ENCODE measurements around the gene INSIG1.

The INSIG1 gene

DNA sequence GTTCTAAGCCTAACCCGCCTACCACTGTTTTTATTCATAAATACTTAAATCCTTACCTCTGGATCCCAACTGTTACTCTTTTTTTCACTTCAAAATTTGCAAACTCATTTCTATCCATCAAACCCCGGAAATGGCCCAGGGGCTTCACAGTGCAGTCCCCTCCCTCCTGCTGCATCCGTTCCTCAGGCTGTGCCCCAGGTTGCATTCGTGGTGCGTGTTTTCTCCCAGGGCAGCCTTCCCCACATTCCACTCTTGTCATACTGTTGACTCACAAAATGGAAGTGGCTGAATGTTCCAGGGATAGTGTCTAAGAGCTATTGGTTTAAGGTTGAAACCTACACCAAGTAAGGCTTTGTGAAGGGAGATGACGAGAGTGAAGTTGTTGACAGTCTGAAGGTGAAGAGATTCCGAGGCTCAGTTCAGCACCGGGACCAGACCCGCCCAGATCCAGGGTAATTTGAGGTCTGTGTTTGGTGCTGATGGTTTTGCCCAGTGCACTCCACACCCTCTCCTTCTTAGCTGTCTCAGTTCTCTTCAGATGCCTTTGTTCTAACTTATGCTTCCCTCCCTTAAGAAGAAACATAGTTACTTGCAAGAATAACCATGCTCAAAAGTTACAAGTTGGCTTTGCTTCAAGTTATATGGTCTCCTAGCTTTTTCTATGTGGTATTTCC is 7.7 kb downstream of the INSIG1 start:
- DNase-seq, result no peak

DNA sequence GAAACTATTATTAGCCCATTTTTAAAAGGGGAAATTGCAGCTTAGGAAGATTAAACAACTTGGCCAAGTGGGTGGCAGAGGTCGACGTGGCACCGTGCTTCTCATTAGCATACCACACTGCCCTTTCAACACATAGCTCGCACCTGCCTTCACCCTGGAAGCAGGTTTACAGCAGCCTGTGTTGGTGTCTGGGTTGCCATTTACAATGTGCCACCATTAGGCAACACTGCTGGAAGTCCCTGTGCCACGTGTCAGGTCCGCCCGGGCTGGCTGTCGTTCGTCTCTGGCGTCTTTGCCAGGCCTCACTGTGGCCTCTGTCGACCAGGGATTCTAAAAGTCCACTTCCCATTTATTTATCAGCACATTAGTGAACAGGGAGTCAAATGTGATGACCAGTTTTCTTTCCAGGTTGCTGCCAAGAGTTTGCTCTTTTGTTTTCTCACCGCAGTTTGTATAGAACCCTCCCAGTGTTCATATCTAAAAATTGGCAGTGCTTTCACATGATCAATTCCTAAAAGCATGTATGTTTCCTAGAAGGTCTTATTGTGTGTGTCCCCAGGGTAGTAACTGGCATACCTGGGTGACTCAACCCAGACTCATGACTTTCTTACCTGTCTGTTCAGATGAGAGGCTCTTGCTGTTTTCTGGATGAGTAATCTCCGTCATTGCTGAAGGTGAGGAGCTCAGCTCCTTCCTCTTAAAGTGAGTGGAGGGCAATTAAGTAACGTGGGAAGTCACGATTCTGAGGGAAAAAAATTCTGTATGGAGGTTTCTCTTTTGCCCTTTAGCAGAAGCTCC is 9.2 kb downstream of the INSIG1 start:
- no peak for DNase-seq

DNA sequence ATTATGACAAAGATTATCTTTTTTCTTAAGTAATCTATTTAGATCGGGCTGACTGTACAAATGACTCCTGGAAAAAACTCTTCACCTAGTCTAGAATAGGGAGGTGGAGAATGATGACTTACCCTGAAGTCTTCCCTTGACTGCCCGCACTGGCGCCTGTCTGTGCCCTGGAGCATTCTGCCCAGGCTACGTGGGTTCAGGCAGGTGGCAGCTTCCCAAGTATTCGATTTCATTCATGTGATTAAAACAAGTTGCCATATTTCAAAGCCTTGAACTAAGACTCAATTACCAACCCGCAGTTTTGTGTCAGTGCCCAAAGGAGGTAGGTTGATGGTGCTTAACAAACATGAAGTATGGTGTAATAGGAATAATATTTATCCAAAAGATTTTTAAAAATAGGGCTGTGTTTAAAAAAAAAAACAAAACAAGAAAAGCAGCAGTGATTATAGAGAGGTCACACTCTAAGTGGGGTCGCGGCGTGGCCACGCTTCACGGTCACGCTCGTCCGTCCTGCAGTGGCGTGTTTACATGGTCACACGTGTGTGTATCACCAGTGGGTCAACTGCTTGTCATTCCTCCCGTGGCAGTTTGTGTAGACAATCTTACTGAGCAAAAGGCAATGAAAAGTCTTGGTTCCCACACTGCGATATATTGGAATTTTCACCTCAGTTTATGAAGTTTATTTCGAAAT is 10.8 kb downstream of the INSIG1 start:
- DNase-seq, result no peak

DNA sequence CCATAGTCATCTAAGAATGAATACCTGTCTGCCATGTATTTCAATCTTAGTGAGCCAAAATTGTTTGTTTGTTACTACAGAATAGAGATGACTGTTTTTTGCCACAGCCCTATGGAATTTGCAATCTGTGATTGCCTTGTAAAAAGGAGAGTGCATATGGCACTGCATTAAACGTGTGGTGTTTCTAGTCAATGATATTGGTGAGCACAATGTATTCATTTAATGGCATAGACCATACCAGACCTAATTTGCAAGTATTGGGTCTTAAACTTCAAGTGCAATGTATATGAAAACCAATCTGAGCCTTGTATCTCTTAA is 11.3 kb downstream of the INSIG1 start:
- no peak for DNase-seq

DNA sequence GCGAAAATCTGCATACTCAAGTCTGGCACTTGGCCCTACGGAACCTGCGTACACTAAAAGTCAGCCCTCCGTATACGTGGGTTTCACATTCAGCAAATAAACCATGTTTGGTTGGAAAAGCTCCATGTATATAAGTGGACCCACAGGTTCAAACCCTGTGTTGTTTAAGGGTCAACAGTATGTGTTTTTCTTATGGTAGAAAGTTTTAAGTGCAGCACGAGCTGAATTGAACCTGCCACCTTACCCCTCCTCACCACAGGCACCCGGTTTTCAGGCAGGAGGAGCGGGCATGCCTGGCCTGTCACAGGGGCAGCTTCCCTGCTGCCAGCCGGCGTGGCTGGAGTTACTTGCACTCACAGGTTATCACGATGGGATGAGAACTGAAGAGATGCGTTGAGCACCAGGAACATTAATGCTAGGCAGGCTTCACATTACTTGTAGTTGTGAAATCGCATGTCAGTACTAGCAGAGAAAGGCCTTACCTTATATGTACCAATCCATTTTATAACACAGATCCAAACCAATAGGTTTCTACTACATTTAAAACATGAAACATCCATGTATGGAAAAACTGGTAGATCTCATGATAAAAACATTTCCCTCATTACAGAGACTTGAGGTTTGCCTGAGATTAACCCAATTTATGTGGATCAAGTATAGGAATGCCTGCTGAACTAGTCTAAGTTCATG is 12.9 kb downstream of the INSIG1 start:
- DNase-seq, result no peak

DNA sequence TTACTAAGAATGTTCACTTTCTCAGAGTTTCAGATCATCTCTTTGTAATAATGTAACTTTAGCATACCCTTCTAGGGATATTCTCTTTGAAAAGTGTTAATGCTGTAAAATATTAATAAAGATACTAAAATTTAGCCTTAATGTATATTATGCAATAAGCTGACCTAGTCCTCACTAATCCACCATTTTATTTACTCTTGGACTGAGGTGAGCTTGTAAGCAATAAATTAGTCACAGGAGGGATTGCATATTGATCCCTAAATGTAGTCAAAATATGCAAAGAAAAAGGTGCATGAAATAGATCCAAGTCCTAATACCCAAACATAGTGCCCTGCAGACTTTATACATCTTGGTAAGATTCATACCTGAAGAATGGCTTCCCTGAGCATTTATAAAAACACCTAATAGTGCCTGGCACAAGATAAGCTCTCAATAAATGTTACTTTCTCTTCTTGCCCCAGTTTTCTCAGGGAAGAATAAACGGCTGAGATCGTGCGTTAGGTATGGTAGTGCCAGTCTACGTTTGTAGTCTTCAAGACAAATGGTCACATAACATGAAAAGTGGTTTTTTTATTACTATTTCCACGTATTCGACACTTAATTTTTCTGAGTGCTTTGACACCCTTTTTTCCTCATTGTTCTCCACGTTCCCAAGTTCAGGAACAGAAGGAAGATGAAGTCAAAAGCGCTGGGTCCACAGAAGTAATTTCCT is 14.3 kb downstream of the INSIG1 start:
- no peak for DNase-seq

DNA sequence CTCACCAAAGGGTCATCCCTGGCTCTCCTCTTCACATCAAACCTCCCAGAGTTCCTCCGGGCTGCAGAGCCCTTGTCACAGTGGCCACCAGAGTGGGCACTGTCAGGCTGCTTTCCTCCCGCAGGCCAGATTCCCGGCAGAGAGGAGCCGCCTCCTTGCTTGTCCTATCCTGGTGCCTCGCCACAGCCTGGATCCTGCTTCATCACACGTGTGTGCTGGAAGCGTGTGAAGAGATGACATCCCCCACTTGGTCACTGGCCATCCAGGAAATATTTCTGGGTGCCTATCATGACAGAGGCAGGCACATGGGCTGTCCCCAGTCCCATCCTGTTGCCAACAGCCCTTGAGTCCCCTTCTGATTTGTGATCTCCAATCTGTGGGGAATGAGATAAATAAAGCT is 15.0 kb downstream of the INSIG1 start:
- DNase-seq, result no peak

DNA sequence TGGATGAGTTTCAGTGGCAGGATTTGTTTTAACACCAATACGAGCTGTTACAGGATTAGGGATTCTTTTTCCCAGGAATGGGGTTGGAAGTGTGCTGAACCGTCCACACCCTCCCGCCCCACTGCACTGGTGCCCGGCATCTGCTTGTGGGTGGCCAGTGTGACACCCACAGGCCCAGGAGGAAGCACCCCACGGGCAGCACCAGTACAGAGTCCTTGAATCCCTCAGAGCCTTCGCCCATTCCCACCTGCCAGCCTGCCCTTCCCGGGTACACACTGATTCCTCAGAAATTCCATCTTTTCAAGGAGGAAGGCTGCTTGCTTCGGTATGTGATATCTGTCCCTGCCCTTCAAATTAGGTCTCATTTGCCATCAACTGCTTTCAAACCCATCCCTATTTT is 15.4 kb downstream of the INSIG1 start:
- no peak for DNase-seq

DNA sequence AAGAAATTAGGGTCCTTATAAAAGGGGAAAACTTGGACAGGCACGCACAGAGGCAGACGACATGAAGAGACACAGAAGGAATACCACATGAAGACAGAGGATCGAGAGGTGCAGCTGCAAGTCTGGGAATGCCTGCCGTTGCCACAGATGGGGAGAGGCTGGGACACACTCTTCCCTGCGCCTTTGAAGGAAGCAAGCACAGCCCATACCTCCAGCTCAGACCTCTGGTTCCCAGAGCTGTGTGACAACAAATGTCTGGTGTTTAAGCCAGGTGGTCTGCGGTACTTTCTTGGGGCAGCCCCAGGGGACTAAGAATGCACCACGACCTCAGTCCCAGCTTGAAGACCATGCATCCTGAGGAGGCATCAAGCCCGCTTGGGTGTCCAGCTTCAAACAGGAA is 18.3 kb downstream of the INSIG1 start:
- DNase-seq, result no peak

DNA sequence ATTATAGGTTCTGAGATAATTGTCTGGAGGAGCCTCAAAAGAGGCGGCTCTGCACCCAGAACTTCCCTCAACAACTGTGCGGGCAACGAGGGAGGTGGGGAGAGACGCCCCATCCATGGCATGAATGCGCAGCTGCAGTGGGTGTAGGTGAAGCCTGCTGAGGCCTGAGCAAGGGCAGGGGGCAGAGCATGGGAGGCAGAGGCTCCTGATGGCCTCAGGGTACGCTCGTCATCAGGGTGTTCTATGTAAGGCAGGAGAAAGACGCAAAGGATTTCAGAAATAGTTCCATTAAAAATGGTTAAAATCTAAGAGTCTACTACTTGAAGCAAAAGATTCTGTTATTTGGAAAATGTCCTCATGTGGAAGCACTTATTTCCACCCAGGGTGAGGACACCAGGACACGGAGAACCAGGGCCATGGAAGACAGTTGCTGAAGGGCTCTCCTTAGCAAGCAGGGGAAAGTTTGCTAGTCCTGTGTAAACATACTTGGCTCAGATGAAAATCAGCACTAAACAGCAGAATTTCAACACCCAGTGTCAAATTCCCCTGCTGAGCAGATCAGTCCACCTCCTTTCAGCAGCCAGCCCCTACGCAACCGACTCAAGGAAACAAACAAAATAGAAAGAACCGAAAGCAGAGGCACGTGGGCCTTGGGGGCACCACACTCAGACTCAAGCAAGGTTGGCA is 18.9 kb downstream of the INSIG1 start:
- no peak for DNase-seq

DNA sequence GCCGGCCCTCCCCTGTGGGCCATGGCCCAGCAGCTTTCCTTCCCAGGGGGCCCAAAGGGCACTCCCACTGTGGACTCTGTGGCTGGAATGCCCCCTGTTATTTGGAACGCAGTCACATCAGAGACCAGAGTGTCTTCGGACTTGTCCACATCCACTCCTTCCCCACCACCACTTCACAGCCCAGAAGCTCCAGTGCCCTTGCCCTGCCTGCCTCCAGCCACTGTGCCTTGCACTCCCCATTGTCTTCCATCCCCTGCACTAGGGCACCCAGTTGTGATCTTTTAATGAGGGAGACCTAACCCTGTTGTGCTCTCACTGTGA is 19.4 kb downstream of the INSIG1 start:
- DNase-seq, result no peak

DNA sequence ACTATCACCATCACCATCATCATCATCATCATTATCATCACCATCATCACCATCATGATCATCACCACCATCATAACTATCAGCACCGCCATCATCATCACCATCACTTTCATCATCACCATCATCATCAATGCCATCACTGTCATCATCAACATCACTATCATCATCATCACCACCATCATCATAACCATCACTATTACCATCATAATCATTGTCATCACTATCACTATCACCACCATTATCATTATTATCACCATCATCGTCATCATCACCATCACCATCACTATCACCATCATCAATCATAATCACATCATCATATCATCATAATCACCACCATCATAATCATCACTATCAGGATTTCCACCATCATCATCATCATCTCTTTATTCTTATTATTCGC is 20.6 kb downstream of the INSIG1 start:
- no peak for DNase-seq

DNA sequence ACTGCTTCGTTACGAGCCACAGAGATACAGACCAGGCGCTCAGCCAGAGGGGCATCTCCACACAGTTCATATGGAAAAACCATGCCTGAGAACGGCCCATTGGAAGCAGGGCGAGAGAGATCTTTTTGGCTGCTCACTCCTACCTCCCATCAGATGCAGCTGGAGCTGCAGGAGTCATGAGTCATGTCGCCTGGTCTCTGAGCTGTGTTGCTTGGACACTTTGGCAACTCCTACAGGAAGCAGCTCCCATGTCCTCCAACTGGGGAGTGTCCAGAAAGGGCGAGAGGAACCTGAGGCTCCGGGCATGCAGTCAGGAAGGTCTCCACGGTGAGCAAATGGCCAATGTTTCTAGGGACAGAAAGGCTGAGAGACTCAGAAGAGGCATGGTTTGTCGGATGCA is 24.9 kb downstream of the INSIG1 start:
- no peak for DNase-seq

DNA sequence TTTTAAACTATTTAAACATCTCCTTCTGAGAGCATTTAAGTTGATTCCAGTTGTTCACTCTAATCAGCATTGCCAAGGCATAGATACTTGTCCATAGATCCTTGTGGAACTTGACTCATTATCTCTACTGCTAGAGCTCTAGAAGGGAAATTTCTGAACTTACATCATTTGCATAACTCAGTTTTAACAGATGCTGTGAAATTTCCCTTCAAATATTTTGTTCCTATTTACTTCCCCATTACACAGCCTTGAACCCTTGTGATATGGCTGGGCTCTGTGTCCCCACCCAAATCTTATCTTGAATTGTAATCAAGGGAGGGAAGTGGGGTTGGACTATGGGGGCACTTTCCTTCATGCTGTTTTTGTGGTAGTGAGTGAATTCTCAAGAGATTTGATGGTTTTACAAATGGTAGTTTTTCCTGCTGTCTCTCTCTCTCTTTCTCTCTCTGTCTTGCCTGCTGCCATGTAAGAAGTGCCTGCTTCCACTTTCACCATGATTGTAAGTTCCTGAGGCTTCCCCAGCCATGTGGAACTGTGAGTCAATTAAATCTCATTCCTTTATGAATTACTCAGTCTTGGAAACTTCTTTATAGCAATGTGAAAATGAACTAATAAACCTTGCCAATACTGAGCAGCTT is 25.4 kb downstream of the INSIG1 start:
- no peak for DNase-seq

DNA sequence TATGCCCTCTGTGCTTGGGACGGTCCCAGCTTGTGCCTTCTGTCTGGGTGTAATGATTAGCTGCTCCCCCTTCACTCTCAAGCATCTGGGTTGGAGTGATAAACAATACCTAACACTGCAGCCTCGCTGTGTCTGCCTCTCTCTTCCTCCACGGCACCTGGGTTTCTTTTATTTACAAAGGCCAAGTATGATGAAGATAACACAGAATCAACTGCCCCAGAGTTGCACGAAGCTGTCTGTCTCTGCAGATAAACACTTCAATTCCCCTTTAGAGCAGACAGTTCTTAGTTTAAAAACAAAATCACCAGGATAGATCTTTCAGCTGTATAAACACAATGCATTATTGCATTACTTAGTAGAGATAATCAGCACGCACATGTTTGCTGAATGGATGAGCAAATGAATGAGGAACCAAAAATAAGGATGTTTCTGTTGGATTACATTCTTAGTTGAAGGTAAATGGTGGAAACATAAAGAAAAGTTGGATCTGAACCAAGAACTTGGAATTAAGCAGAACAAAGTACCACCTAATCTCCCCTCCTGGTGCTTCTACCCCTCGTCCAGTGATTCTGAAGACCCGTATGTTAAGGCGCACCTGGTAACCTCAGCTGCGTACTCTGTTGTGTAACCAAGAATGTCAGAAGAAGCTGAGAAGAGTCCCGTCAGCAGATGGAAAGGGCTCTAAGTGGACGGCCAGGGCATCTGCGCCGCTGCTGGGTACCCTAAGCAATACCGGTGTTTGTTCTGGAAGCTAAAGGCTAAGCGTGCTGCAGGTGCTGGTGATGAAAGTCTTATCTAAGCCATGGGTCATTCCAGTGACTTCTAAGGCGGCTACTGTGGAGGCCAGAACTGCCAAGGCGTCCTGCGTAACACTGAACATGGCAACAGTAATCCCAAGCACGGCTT is 26.6 kb downstream of the INSIG1 start:
- no peak for DNase-seq

DNA sequence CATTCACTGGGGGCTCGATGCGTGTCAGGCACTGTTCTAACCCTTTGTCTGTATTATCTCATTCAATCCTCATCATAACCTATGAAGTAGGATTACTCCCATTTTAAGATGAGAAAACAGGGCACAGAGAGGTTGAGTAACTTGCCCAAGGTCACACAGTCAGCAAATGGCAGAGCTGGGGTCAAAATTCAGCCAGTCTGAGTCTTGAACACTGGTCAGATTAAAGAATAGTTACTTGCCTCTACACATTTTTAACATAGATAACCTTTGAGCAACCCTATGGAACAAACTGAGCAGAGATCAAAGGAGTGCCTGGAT is 27.2 kb downstream of the INSIG1 start:
- DNase-seq, result no peak

DNA sequence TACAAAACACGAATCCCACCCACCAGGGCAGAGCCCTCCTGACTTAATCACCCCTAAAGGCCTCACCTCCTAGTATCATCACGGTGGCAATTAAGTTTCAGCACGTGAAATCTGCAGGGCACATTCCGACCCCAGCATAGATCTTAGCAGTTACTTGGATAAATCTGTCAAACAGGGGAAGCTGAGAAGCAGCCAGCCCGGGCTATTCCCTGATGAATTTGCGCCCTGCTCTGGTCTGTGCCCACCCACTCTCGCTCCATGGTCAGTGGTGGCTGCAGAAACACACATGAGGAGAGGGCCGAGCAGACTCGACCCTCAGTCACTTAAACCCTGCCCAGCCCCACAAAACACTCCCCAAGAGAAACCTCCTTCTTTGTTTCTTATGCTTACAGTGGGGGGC is 28.7 kb downstream of the INSIG1 start:
- DNase-seq, result no peak

DNA sequence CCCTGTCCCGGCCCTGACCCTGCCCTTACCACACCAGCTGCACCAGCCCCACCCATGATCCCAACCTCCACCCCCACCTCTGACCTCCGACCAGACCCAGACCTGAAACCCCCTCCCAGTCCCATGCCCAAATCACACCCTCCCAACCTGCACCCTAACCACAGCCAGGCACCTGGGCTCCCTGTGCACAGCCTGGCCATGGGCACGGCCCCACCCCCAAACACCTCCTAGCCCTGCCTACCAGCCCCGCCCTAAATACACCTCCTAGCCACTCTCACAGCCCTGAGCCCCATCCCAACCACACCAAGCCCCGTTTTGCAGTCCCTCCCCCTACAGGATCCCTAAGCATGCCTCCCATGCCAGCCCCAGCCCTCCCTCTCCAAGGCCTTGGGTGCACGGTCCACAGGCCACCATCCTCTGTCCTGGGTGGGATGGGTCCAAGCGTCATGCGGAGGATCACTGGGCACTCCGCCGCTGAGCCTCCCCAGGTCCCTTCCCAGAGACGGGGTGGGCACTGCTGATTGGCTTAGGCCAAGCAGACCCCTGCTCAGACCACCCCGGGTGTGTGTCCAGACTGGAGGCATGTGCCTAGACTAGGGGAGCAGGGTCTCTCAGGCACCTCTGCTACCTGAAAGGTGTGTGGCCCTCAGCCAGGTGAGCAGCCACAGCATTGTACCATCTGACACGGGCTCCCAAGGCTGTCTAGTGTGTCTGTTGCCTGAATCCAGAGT is 30.1 kb downstream of the INSIG1 start:
- DNase-seq, result no peak

DNA sequence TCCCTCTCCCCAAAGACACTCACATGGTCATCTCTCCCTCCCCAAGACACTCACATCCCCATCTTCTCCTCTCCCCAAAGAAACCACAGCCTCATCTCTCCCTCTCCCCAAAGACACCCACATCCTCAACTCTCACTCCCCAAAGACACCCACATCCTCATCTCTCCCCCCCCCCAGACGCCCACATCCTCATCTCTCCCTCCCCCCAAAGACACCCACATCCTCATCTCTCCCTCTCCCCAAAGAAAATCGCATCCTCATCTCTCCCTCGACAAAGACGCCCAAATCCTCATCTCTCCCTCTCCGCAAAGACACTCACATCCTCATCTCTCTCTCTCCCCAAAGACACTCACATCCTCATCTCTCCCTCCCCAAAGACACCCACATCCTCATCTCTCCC is 31.5 kb downstream of the INSIG1 start:
- no peak for DNase-seq

DNA sequence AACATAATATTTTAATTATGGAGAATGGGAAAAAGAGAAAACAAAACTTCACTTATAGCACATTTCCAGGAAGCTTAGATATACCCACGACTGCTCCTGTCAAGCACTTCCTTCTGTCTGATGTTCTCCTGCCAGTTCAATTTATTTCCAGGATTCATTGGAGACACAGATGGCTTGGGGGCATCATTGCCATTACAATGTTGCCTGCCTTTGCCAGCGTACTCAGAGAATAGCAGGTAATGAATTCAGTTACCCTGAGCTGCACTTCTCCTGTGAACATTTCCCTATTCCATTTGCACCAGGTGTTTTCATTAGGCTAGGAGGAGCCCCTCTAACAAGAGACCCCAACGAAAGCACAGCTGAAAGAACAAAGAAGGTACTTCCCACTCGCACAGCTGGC is 33.7 kb downstream of the INSIG1 start:
- DNase-seq, result no peak
